DMS153 treated with DMSO at 0.1 percent for 48 hours (cell line): ENCODE data around the gene INPP5A.
"Not testable (repeated sequence)": the region's sequence is repeated elsewhere in the genome, so short reads cannot be mapped to it uniquely, and the experiment has no call there.

Experiments used
- DNase-seq: peaks from one replicate; lab custom pipeline; 2025; ENCODE audit not compliant: unreplicated experiment; lab: John Stamatoyannopoulos, UW

The INPP5A gene

GRCh38 chr10:132808383-132809231 lies 271.0 kb downstream of the INPP5A start:
- DNase-seq = no peak

- DNase-seq = no peak
These were observed 271.9 kb downstream of the INPP5A start for GRCh38 chr10:132809232-132810140.

- no peak for DNase-seq
These were observed 272.7 kb downstream of the INPP5A start for GRCh38 chr10:132810141-132810806.

GRCh38 chr10:132810807-132811700 lies 273.5 kb downstream of the INPP5A start:
- DNase-seq = no peak

- DNase-seq = no peak
These were observed 274.4 kb downstream of the INPP5A start for GRCh38 chr10:132811891-132812481.

GRCh38 chr10:132812520-132812919 lies 274.9 kb downstream of the INPP5A start:
- no peak for DNase-seq

GRCh38 chr10:132813001-132813401 lies 275.4 kb downstream of the INPP5A start:
- DNase-seq = no peak

- no peak for DNase-seq
These were observed 276.2 kb downstream of the INPP5A start for GRCh38 chr10:132813560-132814468.

- no peak for DNase-seq
These were observed 276.9 kb downstream of the INPP5A start for GRCh38 chr10:132814469-132814856.

- DNase-seq = no peak
These were observed 277.7 kb downstream of the INPP5A start for GRCh38 chr10:132815168-132815857.

- DNase-seq = no peak
These were observed 279.1 kb downstream of the INPP5A start for GRCh38 chr10:132816718-132817117.

GRCh38 chr10:132817701-132818211 lies 280.2 kb downstream of the INPP5A start:
- no peak for DNase-seq

- DNase-seq = no peak
These were observed 282.5 kb downstream of the INPP5A start for GRCh38 chr10:132820056-132820455.

- not testable (repeated sequence) for DNase-seq
These were observed 288.4 kb downstream of the INPP5A start for GRCh38 chr10:132825783-132826523.

GRCh38 chr10:132826524-132827422 lies 289.2 kb downstream of the INPP5A start:
- DNase-seq = no peak

GRCh38 chr10:132827423-132827789 lies 289.8 kb downstream of the INPP5A start:
- no peak for DNase-seq
